ENCODE measurements around the gene IER5L. TPM values are rescaled to one million over a fixed set of nuclear protein-coding genes. Genes with fewer than 3 reads are reported as not detected.

Gene IER5L
- total and polyA plus RNA-seq, 9 of the 15 experiments (the other 6 are each of a cell fraction or from before 2014, with no cell fraction given), result 0.14 to 11.9 (median 0.52) TPM

- TF ChIP-seq SPI1 (IDR thresholded peaks at IDR 0.05; ENCODE audit: borderline replicate concordance, low read depth, low read length) (no peak), NELFE (IDR thresholded peaks at IDR 0.05; ENCODE audit: insufficient read depth, insufficient read length) (no peak), U2AF2 (optimal IDR thresholded peaks at IDR 0.05; ENCODE audit: low read depth, low read length) (no peak), ZNF347 (CRISPR knock-in tag; IDR thresholded peaks at IDR 0.05; ENCODE audit: low read depth) (no peak), ZNF311 (CRISPR knock-in tag; IDR thresholded peaks at IDR 0.05) (no peak), ZNF785 (CRISPR knock-in tag; IDR thresholded peaks at IDR 0.05) (no peak), IRF9 (tag; IDR thresholded peaks at IDR 0.05) (no peak), POLR2G (IDR thresholded peaks at IDR 0.05; ENCODE audit: low read depth, low read length) (peak; percentile 29; the same call in 1 of the 2 replicates), THRAP3 (IDR thresholded peaks at IDR 0.05; ENCODE audit: borderline replicate concordance) (no peak), RB1 (IDR thresholded peaks at IDR 0.05; ENCODE audit: low read depth) (no peak), NONO (IDR thresholded peaks at IDR 0.05; ENCODE audit: low read depth in 2 of 2, low read length in 1 of 2) (no peak), NBN (IDR thresholded peaks at IDR 0.05; ENCODE audit: low read depth) (no peak), ATF4 (CRISPR knock-in tag; IDR thresholded peaks at IDR 0.05) (no peak), ADNP (tag; IDR thresholded peaks at IDR 0.05) (no peak), KHSRP (IDR thresholded peaks at IDR 0.05) (no peak), ZHX1 (conservative IDR thresholded peaks at IDR 0.05; ENCODE audit: low read length) (no peak), HLTF (IDR thresholded peaks at IDR 0.05) (no peak), ZNF707 (CRISPR knock-in tag; conservative IDR thresholded peaks at IDR 0.05) (no peak), MCM3 (IDR thresholded peaks at IDR 0.05) (no peak), ZNF655 (CRISPR knock-in tag; IDR thresholded peaks at IDR 0.05) (no peak), SIN3B (IDR thresholded peaks at IDR 0.05; ENCODE audit: low read depth) (no peak)
Measured at GRCh38 chr9:129174724-129175514, 3.1 kb downstream of the IER5L start (continued).

Data from K562 (cell line).